HG03045 (cell line): Measurements from ENCODE around the gene ACSS3.
"Not testable (repeated sequence)": the region's sequence is repeated elsewhere in the genome, so short reads cannot be mapped to it uniquely, and the experiment has no call there.

Experiments
- ATAC-seq: cut with Tn5 transposase; IDR thresholded peaks from one replicate; pipeline ENCODE4 v1.9.1; 2021; ENCODE audit warnings: mild to moderate bottlenecking, moderate library complexity; ENCODE audit not compliant: unreplicated experiment

ACSS3 gene, protein sequence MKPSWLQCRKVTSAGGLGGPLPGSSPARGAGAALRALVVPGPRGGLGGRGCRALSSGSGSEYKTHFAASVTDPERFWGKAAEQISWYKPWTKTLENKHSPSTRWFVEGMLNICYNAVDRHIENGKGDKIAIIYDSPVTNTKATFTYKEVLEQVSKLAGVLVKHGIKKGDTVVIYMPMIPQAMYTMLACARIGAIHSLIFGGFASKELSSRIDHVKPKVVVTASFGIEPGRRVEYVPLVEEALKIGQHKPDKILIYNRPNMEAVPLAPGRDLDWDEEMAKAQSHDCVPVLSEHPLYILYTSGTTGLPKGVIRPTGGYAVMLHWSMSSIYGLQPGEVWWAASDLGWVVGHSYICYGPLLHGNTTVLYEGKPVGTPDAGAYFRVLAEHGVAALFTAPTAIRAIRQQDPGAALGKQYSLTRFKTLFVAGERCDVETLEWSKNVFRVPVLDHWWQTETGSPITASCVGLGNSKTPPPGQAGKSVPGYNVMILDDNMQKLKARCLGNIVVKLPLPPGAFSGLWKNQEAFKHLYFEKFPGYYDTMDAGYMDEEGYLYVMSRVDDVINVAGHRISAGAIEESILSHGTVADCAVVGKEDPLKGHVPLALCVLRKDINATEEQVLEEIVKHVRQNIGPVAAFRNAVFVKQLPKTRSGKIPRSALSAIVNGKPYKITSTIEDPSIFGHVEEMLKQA

DNA sequence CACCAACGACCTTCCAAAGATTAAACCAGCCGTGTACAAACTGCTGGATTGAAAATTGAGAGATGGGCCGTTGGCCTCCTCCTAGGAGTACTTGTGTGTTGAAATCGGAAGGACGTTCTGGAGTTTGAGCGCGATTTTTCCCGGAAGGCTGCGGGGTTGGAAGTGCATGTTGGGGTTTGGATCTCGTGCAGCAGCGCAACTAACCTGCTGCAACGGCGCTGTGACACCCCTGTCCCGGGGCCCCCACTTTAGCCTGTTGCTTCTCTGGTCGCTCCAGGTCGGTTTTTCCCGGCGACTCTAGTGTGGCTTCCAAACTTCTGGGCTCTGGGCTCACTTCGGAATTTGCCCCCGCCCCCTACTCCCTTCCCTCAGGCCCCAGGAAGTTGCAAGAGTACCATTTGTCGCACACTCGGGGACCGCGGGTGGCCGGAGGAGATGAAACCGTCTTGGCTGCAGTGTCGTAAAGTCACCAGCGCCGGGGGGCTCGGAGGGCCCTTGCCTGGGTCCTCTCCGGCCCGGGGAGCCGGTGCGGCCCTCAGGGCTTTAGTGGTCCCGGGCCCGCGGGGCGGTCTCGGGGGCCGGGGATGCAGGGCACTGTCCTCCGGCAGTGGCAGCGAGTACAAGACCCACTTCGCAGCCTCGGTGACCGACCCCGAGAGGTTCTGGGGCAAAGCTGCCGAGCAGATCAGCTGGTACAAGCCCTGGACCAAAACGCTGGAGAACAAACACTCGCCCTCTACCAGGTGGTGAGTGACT lies at the start of gene ACSS3:
ACSS3 (plus strand) TSS at position 394 of the 756 bp plus-strand sequence; CDS start at position 436, 42 bp downstream.
- no peak for ATAC-seq

DNA sequence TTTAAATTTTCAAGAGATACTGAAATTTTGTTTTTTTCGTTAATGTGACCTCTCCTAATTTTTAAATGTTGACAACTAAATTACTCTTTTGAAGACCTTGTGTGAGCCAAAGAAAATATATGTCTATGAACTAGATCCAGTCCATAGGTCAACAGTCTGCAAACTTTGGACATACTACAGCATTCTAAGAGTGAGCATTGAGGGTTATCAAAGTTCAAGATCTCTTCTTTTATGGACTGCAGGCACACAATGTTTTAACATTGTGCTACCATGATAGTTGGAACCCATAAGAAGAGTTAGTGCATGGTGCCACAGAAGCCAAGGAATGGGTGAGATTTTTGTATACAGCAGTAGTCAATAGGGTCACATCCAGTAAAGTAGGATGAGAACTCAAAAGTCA lies 43.0 kb upstream of the ACSS3 start:
- ATAC-seq = no peak

DNA sequence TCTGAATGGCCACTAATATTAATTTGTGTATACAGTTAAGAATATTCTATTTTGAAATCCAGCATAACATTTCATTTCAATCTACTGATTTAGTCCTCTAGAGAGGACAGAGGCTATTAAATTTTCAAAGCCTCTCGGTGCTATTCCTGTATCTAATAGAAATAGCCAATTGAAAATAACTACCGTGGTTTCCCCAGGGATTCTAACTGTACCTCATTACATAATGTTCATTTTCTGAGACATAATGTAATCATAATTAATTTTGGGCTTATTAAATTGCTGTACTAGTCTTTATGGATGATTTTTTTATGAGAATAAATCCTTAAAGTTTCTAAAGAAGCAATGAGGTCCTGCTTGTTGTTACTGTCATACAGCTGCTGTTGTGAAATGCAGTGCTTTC lies 38.6 kb upstream of the ACSS3 start:
- ATAC-seq = no peak

DNA sequence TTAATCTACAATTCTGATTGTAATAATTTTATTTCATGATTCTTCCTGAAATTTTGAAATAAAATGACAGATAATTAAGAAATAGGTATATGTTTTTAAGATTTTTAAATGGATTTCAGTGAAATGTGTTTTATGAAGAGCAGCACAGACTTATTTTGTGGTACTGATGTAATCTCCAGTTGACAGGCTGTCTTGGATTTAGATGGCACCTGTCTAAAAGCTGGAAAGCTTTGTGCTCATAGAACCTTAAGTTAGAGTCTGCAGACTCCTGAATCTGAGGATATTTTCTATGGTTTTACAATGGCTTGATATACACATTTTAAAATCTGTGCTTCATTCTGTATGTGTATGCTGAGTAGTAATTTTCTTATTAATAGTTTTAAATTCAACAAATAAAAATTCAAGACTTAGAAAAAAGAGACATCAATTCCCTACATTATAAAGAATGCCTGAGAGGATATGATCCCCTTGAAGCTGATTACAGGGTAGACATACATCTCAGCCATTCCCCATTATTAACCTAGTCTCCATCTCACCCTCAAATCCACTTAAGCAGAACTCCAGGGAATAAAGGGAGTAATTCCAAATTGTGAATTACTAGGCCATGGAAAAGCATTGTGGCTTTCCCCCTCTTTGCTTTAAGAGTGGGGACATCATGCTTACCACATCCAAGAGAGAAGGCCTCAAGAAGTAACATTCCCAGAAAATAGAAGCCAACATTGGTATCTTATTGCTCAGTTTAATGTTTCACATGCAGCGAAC lies 33.7 kb upstream of the ACSS3 start:
- no peak for ATAC-seq

DNA sequence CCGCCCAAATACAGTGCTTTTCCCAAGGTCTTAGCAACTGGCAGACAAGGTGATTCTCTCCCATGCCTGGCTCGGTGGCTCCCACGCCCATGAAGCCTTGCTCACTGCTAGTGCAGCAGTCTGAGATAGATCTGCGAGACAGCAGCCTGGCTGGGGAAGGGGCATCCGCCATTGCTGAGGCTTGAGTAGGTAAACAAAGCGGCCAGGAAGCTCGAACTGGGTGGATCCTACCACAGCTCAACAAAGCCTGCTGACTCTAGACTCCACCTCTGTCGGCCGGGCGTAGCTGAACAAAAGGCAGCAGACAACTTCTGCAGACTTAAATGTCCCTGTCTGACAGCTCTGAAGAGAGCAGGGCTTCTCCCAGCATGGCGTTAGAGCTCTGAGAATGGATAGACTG lies 12.9 kb upstream of the ACSS3 start:
- ATAC-seq = not testable (repeated sequence)

DNA sequence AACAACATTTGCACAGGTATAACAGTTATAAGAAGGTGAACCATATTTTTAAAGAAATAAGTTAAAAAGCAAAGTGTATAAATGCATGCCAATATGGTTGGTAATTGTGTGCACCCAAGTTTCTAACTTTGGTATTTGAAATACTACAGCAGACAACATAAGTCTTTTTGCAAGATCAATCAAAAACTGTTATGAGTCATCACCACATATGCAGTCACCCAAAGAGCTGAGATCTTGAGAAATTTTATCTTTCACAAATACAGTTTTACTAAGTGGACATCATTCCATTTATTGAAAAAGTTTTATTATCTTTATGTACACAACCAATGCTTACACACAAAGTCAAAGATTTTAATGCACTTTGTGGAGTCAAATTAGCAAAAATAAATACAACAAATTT lies 7.0 kb upstream of the ACSS3 start:
- ATAC-seq = no peak

DNA sequence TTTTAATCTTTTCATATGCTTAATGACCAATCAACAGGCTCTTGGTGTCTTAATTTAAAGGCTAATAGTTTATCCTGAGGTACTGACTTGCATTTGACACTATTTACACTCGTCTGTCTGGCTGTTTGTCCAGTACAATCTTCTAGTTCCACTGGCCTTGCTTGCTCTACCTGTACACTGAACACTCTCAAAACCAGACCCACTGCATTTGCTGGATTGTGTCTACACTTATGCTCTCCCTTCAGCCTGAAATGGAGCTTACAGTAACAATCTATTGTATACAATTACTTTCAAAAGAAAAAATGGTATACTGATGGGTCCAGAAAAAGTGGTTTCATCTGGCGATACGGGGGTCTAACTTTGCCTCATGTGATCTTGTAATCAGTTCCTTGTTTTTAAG lies 2.3 kb upstream of the ACSS3 start:
- ATAC-seq = no peak

DNA sequence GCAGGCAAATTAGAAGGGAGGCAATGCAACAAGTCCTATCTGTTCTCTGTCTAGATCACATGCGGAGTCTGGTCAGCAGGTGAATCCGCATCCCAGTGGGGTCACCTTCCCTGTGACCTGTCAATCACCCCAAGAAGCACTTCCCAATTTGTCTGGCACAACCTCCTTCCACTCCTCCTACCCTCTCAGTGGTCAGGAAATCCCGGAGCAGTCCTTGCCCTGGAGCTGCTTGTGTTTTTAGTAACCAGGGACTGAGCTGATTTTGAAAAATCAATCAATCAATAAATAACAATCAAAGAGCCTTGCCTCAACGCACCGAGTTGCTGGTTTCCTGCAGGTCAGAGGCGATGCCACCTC lies 572 bp upstream of the ACSS3 start:
- ATAC-seq = no peak

DNA sequence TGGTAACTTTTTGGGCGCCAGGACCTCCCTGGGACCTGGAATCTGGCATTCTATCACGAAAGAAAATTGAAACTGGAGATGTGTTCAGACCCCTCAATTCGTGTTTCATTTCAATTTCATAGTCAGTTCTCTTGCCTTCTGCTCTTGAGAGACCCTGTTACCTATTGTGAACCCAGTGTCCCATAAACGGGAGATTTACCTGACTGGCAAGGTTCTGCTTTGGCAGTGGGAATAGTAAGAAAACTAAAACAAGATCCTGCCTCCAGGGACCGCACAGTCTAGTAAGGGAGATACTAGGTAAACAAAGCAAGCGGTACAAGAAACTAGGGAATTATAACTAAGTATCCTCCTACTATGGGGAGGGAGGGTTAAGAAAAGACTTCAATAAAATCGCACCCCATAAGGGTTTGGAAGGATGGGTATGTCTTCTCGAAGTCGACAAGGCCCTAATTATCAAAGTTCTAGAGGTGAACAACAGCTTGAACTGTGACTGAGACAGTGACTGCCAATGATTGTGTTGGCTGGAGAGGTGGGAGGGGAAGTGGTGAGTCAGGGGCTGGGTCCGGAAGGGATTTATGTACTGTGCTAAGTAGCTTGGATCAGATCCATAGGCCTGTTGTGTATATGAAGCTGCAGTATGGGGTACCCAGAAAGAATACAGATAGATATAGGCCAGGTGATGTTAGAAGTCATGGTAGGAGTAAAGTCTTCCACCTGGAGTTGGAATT lies 754 bp downstream of the ACSS3 start:
- no peak for ATAC-seq

DNA sequence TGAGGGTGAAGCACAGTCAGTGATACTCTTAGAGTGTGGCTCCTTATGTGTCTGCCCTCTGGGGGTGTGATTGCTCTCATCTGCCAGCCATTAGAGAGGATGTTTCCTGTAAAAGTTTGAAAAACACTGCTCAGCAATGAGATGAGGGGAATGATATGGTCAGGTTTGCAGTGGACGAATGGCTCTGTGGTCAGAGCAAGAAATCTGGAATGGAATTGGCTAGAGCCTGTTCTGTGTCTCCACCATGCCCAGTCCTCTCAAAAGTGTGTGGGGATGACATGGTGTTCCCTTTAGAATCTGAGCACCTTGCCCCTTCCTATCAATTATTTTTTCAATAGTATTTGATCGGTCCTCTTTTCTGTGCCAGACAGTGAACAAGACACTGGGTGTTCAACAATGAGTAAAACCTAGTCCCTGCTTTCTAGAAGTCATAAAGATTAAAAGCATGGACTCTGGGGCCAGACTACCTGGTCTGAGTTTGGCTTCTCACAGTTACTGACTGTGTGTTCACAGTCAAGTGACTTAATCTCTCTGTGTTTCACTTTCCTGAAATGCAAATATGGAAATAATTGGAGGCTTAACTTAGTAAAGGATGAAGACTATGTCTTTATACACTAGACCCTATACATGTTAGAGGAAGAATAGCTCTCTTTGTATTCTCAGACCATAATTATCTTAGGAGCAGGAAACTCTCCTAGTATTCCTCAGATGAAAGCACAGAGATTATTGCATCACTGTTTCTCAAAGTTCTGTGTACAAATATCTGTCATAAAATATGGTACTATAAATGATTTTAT lies 1.6 kb downstream of the ACSS3 start:
- no peak for ATAC-seq

DNA sequence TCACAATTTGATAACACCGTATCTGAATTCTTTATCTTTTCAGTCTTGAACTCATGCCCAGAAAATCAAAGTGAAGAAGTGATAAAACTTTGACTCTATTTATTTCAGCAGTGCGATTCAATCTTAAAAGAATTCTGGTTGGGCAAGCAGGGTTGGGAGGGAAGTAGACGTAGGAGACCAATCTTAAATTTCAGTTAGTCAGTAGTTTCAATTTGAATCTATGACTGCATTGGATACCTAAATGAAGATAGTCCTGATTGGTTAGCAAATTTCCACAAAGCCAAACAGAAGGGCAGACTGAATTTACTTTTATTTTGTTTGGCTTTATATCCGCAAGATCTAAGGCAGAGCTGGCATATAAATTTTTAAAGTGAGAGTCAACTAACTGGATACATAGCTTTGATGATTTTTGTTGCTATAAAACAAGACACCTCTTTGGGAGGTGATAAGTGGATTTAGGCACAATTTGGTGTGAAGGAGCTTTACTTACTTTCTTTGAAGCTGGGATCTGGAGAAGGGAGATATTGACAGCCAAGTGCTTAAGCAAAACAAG lies 2.6 kb downstream of the ACSS3 start:
- ATAC-seq = no peak

DNA sequence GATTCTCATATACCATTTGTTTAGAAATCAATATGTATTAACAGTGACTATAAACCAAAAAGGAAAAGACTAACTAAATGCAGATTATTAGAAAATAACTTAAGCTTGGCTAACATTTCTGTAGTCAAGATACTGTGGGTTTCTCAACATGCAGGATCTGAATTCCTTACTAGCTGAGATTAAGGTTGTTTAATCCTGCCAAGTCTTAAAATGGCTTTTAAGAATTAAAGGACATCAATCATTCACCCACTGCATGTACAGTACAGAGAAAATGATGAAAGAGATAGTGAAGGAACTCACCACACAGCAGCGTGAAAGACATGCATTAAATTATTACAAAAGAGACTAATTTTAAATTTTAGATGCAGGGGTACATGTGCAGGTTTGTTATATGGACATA lies 3.8 kb downstream of the ACSS3 start:
- no peak for ATAC-seq

DNA sequence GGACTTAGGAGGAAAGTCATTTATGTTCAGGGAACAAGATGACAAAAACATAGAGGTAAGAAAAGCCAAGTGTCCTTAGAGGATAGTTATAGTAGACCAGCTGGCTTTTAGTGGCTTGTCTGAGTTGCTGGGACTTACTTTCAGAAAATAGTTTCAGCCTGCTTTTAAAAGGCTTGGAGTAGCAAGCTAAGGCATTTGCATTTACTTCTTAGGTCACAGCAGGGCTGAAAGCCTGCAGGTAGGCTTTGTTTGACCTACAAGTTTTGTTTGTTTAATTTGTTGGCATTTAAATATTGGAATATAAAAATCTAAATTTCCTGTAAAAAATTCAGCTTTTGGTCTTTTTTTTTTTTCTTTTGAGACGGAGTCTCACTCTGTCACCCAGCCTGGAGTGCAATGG lies 5.1 kb downstream of the ACSS3 start:
- ATAC-seq = no peak

DNA sequence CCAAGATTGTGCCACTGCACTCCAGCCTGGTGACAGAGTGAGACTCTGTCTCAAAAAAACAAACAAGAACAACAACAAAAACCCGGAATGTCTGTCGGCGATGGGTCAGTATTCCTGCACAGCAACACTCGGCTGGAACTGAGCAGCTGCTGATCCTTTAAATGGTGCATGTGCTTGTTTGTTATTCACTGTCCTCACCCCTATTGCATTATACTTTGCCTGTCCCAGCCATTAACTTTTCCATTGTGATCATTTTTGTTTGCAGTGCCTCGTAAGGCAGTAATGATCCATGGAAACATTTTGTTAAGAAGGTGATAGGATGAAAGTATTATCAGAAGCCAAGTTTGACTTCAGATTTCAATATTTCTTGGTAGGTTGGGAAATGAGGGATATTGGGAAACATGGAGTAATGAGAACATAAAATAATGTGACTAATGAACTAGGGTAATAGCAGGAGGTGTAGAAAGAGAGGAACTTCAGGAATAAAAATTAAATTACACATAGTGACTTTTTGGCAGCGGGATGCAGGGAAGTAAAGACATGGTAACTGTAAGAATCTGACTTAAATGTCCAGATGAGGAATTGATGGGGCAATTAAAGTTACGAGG lies 6.1 kb downstream of the ACSS3 start:
- ATAC-seq = no peak

DNA sequence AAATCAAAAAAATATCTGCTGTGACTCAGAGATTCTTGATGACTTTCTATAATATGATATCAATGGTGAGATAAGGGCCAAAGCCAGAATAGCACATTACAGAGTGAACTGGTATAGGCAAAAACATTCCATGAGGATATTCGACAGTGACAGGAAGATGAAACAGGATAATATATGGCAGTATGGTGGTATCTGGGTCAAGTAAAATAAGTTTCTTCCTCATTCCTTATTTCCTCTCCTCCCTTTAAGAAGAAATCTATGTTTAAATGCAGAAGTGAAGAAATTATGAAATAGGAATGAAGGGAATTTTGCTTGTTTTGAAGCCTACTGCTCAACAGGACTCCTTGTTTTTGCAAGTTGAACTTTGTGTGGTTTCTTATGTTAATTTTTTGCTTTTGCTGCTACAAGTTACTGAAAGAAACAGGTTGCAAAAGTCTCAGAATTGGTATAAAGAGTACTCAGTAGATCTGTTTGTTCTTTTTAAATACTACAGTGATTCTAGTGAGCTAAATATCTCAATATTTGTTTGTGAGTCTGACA lies 7.0 kb downstream of the ACSS3 start:
- no peak for ATAC-seq

DNA sequence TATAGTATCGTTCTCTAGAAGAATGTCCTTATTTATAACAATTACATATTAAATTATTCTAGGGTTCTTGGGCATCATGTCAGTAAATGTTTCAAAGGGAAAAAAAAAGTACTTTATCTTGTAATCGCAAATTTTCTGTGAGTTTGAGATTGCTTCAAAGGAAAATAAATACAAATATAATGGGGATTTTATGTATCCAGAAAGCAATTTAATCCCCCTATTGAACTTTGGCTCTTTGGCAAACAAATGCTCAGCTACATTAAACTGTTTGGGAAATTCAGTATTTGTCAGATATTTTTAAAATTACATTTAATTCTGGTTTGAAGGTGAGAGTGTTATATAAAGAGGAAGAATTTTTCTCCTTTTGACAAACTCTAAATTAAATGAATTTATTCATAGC lies 8.0 kb downstream of the ACSS3 start:
- no peak for ATAC-seq

DNA sequence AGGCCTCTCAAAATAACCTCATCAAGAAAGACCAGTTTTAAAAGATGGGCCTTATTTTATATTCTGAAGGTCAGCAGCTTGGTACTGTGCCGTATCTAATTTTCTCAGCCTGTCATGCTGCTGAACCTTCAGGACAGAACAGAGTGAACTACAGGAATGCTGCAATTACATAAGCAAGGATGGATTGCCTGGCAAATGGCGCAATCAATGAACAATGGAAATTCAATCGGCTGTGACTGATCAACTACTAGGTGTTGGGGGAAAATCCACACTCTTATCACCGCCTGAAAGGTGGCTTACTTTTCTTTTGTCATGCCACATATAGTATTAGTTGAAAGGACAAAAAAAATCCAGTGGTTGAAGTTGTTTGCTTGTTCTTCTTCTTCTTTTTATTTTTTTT lies 8.5 kb downstream of the ACSS3 start:
- no peak for ATAC-seq

DNA sequence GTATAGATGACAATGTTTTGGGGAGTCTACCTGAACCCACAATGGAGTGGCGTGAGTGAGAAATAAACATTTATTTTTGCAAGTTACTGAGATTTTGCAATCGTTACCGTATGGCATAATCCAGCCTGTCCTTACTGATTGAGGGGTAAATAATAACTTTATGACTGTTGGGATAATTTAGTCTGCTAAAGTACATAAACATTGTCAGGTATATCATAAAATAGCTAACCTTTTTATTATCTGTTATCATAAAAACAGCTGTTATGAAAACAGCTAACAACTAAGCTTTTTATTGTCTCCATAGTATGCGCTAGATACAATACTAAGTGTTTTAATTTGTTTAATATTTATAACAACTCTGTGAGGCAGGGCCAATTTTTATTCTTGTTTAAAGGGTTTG lies 10.3 kb downstream of the ACSS3 start:
- no peak for ATAC-seq

DNA sequence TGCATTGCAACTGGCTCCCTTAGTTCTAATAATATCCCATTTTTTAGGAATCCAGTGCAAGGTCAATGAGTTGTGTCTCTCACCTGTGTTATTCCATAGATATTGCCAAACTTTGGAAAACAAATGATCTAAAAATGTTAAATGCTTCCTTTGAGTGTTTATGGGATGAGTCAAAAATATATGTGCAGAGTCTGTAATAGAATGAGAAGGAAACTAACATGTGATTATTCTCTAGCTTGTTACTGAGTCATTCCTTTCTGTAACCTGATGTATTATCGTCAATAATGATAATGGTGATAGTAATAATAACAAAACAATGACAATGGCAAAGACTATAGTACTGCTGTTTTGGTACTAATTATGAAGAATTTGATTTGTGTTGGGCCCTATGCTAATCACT lies 11.5 kb downstream of the ACSS3 start:
- no peak for ATAC-seq
